Measurements from ENCODE around the gene NDUFA13.

NDUFA13 gene

GRCh38 chr19:19566306-19566705 lies 50.3 kb downstream of the NDUFA13 start:
- FAIRE-seq: no peak
- no peak for DNase-seq (ENCODE audit: insufficient read length, low spot score)

- no peak for DNase-seq (ENCODE audit: insufficient read length, low spot score)
- no peak for FAIRE-seq
Observed at GRCh38 chr19:19567391-19567790, 51.4 kb downstream of the NDUFA13 start.

- DNase-seq (ENCODE audit: insufficient read length, low spot score) (no peak), FAIRE-seq (no peak)
Observed at GRCh38 chr19:19568802-19569756, 53.1 kb downstream of the NDUFA13 start.

DNA sequence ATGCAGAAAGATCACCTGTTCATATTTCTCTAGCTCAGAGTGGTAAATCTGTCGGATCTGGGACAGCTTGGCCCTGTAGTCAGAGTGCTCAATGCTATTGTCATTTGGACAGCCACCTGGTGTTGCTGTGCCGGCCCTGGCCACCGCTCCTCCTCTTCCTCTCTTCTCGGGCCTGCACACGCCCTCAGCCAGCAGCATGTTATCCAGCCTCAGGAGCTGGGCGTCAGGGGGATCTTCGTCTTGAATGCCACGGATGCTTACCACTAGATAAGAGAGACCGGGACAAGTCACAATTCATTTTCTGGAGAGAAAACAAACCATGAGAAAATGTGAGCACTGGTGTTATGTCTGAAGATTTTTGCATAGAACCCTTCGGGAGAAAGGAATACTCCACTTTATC lies 54.5 kb downstream of the NDUFA13 start:
- no peak for DNase-seq (ENCODE audit: insufficient read length, low spot score)
- no peak for FAIRE-seq

- no peak for FAIRE-seq
- no peak for DNase-seq (ENCODE audit: insufficient read length, low spot score)
Observed at GRCh38 chr19:19571071-19571786, 55.2 kb downstream of the NDUFA13 start.

DNA sequence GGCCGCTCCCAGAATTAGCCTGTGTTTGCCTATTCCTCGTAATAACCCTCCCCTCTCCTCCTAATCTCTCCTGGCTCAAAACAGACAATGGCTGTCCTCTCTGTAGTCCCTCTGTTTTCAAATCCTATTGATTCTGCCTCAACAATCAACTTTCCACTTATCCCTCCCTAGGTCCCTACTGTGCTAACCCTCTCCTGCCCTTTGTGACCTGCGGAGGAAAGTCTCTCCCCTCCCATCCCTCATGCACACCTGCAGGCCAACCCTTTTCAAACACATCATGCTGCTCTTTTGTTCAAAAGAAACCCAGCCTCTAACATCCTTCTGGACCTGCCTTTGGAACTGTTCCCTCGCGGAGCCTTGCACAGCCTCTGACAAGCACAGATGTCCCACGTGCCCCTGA lies 59.4 kb downstream of the NDUFA13 start:
- DNase-seq (ENCODE audit: insufficient read length, low spot score): no peak
- FAIRE-seq: no peak

Measured in GM19239 (cell line).